ENCODE data around the gene NOP56.

The NOP56 gene

GRCh38 chr20:2706688-2707352 is 54.4 kb downstream of the NOP56 start:
- H3K4me3 Mint-ChIP-seq = no peak overlapping the region
- no peak for ATAC-seq (replicated peaks)
- H3K9me3 Mint-ChIP-seq = no peaks in the 10 kb centered on the region
- H3K4me1 Mint-ChIP-seq (ENCODE audit: low read depth in 2 of 2) = no peaks in the 10 kb centered on the region
- peaks cover 19 to 35% of the 10 kb centered on the region in 2 donors for H3K27me3 Mint-ChIP-seq
- no peak for DNase-seq
- H3K27ac Mint-ChIP-seq = no peak overlapping the region
- peaks cover 3% of the 10 kb centered on the region for H3K36me3 Mint-ChIP-seq (ENCODE audit: insufficient read depth)

GRCh38 chr20:2707353-2708072 is 55.1 kb downstream of the NOP56 start:
- no peak overlapping the region for H3K4me3 Mint-ChIP-seq
- DNase-seq (no peak), ATAC-seq (replicated peaks) (no peak)
- H3K27ac Mint-ChIP-seq = no peak overlapping the region
- H3K27me3 Mint-ChIP-seq = peaks cover 19 to 33% of the 10 kb centered on the region in 2 donors
- H3K36me3 Mint-ChIP-seq (ENCODE audit: insufficient read depth) = peaks cover 3% of the 10 kb centered on the region
- H3K9me3 Mint-ChIP-seq = no peaks in the 10 kb centered on the region
- H3K4me1 Mint-ChIP-seq (ENCODE audit: low read depth in 2 of 2) = no peaks in the 10 kb centered on the region

Measured in effector memory CD8-positive, alpha-beta T cell (primary cell).